ENCODE results near the gene DPP6.

Gene DPP6

GRCh38 chr7:154204046-154204445 is 151.8 kb downstream of the DPP6 start:
- H3K27me3 ChIP-seq (ENCODE audit: insufficient read depth, low read length): no peaks in the 10 kb centered on the region
- no peaks in the 10 kb centered on the region for H3K36me3 ChIP-seq (ENCODE audit: insufficient read depth, low read depth, low read length)
- no peak overlapping the region for H3K4me3 ChIP-seq (ENCODE audit: low read length)
- H3K4me1 ChIP-seq (ENCODE audit: insufficient read depth, low read length): peaks cover 9% of the 10 kb centered on the region; the same call in 1 of the 2 replicates
- no peak overlapping the region for H3K9ac ChIP-seq (ENCODE audit: low read depth, low read length)
- H3K9me3 ChIP-seq (ENCODE audit: insufficient read depth, low read depth, low read length): no peaks in the 10 kb centered on the region
- no peak overlapping the region for H3K27ac ChIP-seq (ENCODE audit: low read length)

GRCh38 chr7:154212861-154213260 is 160.7 kb downstream of the DPP6 start:
- H3K4me3 ChIP-seq (ENCODE audit: low read length): no peak overlapping the region
- no peak overlapping the region for H3K27ac ChIP-seq (ENCODE audit: low read length)
- H3K9ac ChIP-seq (ENCODE audit: low read depth, low read length): no peak overlapping the region
- H3K36me3 ChIP-seq (ENCODE audit: insufficient read depth, low read depth, low read length): no peaks in the 10 kb centered on the region
- H3K27me3 ChIP-seq (ENCODE audit: insufficient read depth, low read length): no peaks in the 10 kb centered on the region
- no peaks in the 10 kb centered on the region for H3K9me3 ChIP-seq (ENCODE audit: insufficient read depth, low read depth, low read length)
- 0 out of 2 replicates have a peak, but pooled peaks cover 2% of the 10 kb centered on the region for H3K4me1 ChIP-seq (ENCODE audit: insufficient read depth, low read length)

GRCh38 chr7:154217688-154218340 is 165.6 kb downstream of the DPP6 start:
- Histone ChIP-seq H3K36me3 (ENCODE audit: insufficient read depth, low read depth, low read length) (no peaks in the 10 kb centered on the region), H3K9ac (ENCODE audit: low read depth, low read length) (no peak overlapping the region), H3K9me3 (ENCODE audit: insufficient read depth, low read depth, low read length) (no peaks in the 10 kb centered on the region), H3K27me3 (ENCODE audit: insufficient read depth, low read length) (no peaks in the 10 kb centered on the region), H3K4me3 (ENCODE audit: low read length) (no peak overlapping the region), H3K27ac (ENCODE audit: low read length) (no peak overlapping the region), H3K4me1 (ENCODE audit: insufficient read depth, low read length) (peaks cover 7% of the 10 kb centered on the region; the same call in 1 of the 2 replicates)

GRCh38 chr7:154231732-154232131 is 179.5 kb downstream of the DPP6 start:
- no peak overlapping the region for H3K9ac ChIP-seq (ENCODE audit: low read depth, low read length)
- H3K4me1 ChIP-seq (ENCODE audit: insufficient read depth, low read length): no peaks in the 10 kb centered on the region
- no peaks in the 10 kb centered on the region for H3K36me3 ChIP-seq (ENCODE audit: insufficient read depth, low read depth, low read length)
- H3K4me3 ChIP-seq (ENCODE audit: low read length): no peak overlapping the region
- H3K27ac ChIP-seq (ENCODE audit: low read length): no peak overlapping the region
- no peaks in the 10 kb centered on the region for H3K9me3 ChIP-seq (ENCODE audit: insufficient read depth, low read depth, low read length)
- H3K27me3 ChIP-seq (ENCODE audit: insufficient read depth, low read length): no peaks in the 10 kb centered on the region

- no peak overlapping the region for H3K9ac ChIP-seq (ENCODE audit: low read depth, low read length)
- H3K27me3 ChIP-seq (ENCODE audit: insufficient read depth, low read length): no peaks in the 10 kb centered on the region
- no peak overlapping the region for H3K4me3 ChIP-seq (ENCODE audit: low read length)
These were observed 180.5 kb downstream of the DPP6 start for GRCh38 chr7:154232700-154233099.

GRCh38 chr7:154241988-154242387 is 189.8 kb downstream of the DPP6 start:
- H3K9ac ChIP-seq (ENCODE audit: low read depth, low read length): no peak overlapping the region
- no peaks in the 10 kb centered on the region for H3K4me1 ChIP-seq (ENCODE audit: insufficient read depth, low read length)

More at GRCh38 chr7:154232700-154233099, 180.5 kb downstream of the DPP6 start:
- no peaks in the 10 kb centered on the region for H3K36me3 ChIP-seq (ENCODE audit: insufficient read depth, low read depth, low read length)
- no peak overlapping the region for H3K27ac ChIP-seq (ENCODE audit: low read length)
- no peaks in the 10 kb centered on the region for H3K4me1 ChIP-seq (ENCODE audit: insufficient read depth, low read length)
- no peaks in the 10 kb centered on the region for H3K9me3 ChIP-seq (ENCODE audit: insufficient read depth, low read depth, low read length)

GRCh38 chr7:154242709-154243108 is 190.5 kb downstream of the DPP6 start:
- Histone ChIP-seq H3K27ac (ENCODE audit: low read length) (no peak overlapping the region), H3K4me3 (ENCODE audit: low read length) (no peak overlapping the region), H3K9me3 (ENCODE audit: insufficient read depth, low read depth, low read length) (peaks cover 8% of the 10 kb centered on the region), H3K9ac (ENCODE audit: low read depth, low read length) (no peak overlapping the region), H3K4me1 (ENCODE audit: insufficient read depth, low read length) (no peaks in the 10 kb centered on the region; the same call in 1 of the 2 replicates), H3K36me3 (ENCODE audit: insufficient read depth, low read depth, low read length) (no peaks in the 10 kb centered on the region), H3K27me3 (ENCODE audit: insufficient read depth, low read length) (no peaks in the 10 kb centered on the region)

More at GRCh38 chr7:154241988-154242387, 189.8 kb downstream of the DPP6 start:
- Histone ChIP-seq H3K27me3 (ENCODE audit: insufficient read depth, low read length) (no peaks in the 10 kb centered on the region), H3K9me3 (ENCODE audit: insufficient read depth, low read depth, low read length) (peaks cover 8% of the 10 kb centered on the region), H3K27ac (ENCODE audit: low read length) (no peak overlapping the region), H3K4me3 (ENCODE audit: low read length) (no peak overlapping the region), H3K36me3 (ENCODE audit: insufficient read depth, low read depth, low read length) (no peaks in the 10 kb centered on the region)

GRCh38 chr7:154252046-154252445 is 199.8 kb downstream of the DPP6 start:
- peaks cover 19% of the 10 kb centered on the region for H3K4me1 ChIP-seq (ENCODE audit: insufficient read depth, low read length)
- H3K36me3 ChIP-seq (ENCODE audit: insufficient read depth, low read depth, low read length): no peaks in the 10 kb centered on the region
- no peak overlapping the region for H3K9ac ChIP-seq (ENCODE audit: low read depth, low read length)
- H3K9me3 ChIP-seq (ENCODE audit: insufficient read depth, low read depth, low read length): no peaks in the 10 kb centered on the region
- H3K4me3 ChIP-seq (ENCODE audit: low read length): no peak overlapping the region
- H3K27me3 ChIP-seq (ENCODE audit: insufficient read depth, low read length): no peaks in the 10 kb centered on the region
- H3K27ac ChIP-seq (ENCODE audit: low read length): no peak overlapping the region

- Histone ChIP-seq H3K9ac (ENCODE audit: low read depth, low read length) (no peak overlapping the region), H3K4me1 (ENCODE audit: insufficient read depth, low read length) (peaks cover 19% of the 10 kb centered on the region), H3K36me3 (ENCODE audit: insufficient read depth, low read depth, low read length) (no peaks in the 10 kb centered on the region), H3K27me3 (ENCODE audit: insufficient read depth, low read length) (no peaks in the 10 kb centered on the region), H3K27ac (ENCODE audit: low read length) (no peak overlapping the region), H3K9me3 (ENCODE audit: insufficient read depth, low read depth, low read length) (no peaks in the 10 kb centered on the region), H3K4me3 (ENCODE audit: low read length) (no peak overlapping the region)
These were observed 201.6 kb downstream of the DPP6 start for GRCh38 chr7:154253810-154254209.

- Histone ChIP-seq H3K27ac (ENCODE audit: low read length) (no peak overlapping the region), H3K9ac (ENCODE audit: low read depth, low read length) (no peak overlapping the region), H3K4me3 (ENCODE audit: low read length) (peak overlapping the region; percentile 30; the same call in 1 of the 2 replicates), H3K4me1 (ENCODE audit: insufficient read depth, low read length) (peaks cover 28% of the 10 kb centered on the region), H3K9me3 (ENCODE audit: insufficient read depth, low read depth, low read length) (no peaks in the 10 kb centered on the region), H3K27me3 (ENCODE audit: insufficient read depth, low read length) (no peaks in the 10 kb centered on the region), H3K36me3 (ENCODE audit: insufficient read depth, low read depth, low read length) (no peaks in the 10 kb centered on the region)
These were observed 203.1 kb downstream of the DPP6 start for GRCh38 chr7:154255324-154255723.

GRCh38 chr7:154256150-154256549 is 204.0 kb downstream of the DPP6 start:
- H3K9me3 ChIP-seq (ENCODE audit: insufficient read depth, low read depth, low read length): no peaks in the 10 kb centered on the region
- H3K4me3 ChIP-seq (ENCODE audit: low read length): no peak overlapping the region
- no peaks in the 10 kb centered on the region for H3K36me3 ChIP-seq (ENCODE audit: insufficient read depth, low read depth, low read length)
- H3K4me1 ChIP-seq (ENCODE audit: insufficient read depth, low read length): peaks cover 28% of the 10 kb centered on the region
- no peaks in the 10 kb centered on the region for H3K27me3 ChIP-seq (ENCODE audit: insufficient read depth, low read length)
- H3K27ac ChIP-seq (ENCODE audit: low read length): no peak overlapping the region
- no peak overlapping the region for H3K9ac ChIP-seq (ENCODE audit: low read depth, low read length)

GRCh38 chr7:154259396-154259795 is 207.2 kb downstream of the DPP6 start:
- H3K9ac ChIP-seq (ENCODE audit: low read depth, low read length): no peak overlapping the region
- peaks cover 23% of the 10 kb centered on the region for H3K4me1 ChIP-seq (ENCODE audit: insufficient read depth, low read length)
- H3K36me3 ChIP-seq (ENCODE audit: insufficient read depth, low read depth, low read length): no peaks in the 10 kb centered on the region
- no peak overlapping the region for H3K27ac ChIP-seq (ENCODE audit: low read length)
- no peaks in the 10 kb centered on the region for H3K27me3 ChIP-seq (ENCODE audit: insufficient read depth, low read length)
- H3K9me3 ChIP-seq (ENCODE audit: insufficient read depth, low read depth, low read length): no peaks in the 10 kb centered on the region
- no peak overlapping the region for H3K4me3 ChIP-seq (ENCODE audit: low read length)
